Inferior parietal cortex (tissue), 1 donor: ENCODE data around the gene DNAH9.
"Not testable (repeated sequence)": the region's sequence is repeated elsewhere in the genome, so short reads cannot be mapped to it uniquely, and the experiment has no call there.

Experiments
- DNase-seq: peaks from one replicate; pipeline ENCODE4 v3.0.0-alpha.2; 2016; ENCODE audit errors: extremely low spot score

DNAH9 gene

DNA sequence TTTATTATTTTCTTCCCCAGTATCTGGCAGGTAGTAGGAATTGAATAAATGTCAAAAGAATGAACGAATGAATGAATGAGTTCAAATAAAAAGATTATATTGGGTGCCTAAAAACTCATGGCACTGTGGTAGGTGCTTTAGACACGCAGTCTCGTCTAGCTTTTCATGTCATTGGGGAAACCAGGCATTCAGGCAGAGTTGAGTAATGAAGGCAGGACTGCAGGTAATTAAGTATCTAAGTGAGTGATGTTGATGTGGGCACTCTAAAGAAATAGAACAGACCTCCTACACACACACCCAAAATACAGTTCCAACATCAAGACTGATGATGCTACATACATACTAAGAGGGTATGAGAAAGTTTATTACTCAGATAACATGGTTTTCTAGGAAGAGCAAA lies 302.4 kb downstream of the DNAH9 start:
- DNase-seq, result no peak

- no peak for DNase-seq
Measured at GRCh38 chr17:11901931-11902330, 303.7 kb downstream of the DNAH9 start.

- no peak for DNase-seq
Measured at GRCh38 chr17:11908711-11909146, 310.5 kb downstream of the DNAH9 start.

- DNase-seq, result no peak
Measured at GRCh38 chr17:11909348-11909747, 311.1 kb downstream of the DNAH9 start.

DNA sequence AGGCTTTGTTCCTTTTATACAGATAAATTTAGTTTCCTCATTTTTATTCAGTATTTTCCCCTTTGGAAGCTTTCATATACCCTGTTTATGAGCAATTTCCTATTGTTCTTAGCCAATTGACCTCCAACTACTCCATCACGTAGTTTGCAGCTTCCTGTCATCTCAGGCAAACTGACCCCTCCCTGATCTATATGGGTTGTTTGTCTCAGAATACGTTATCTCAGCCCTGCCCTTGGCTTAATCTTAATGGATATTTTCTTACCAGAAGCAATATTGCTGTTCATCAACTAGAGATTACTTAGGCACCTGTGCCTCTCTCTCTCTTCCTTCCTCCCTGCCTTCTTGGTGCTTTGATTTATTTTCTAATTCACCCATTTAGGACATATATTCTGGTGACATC lies 317.8 kb downstream of the DNAH9 start:
- no peak for DNase-seq

- no peak for DNase-seq
Measured at GRCh38 chr17:11917415-11917814, 319.1 kb downstream of the DNAH9 start.

- no peak for DNase-seq
Measured at GRCh38 chr17:11921296-11921695, 323.0 kb downstream of the DNAH9 start.

- no peak for DNase-seq
Measured at GRCh38 chr17:11922638-11923037, 324.4 kb downstream of the DNAH9 start.

DNA sequence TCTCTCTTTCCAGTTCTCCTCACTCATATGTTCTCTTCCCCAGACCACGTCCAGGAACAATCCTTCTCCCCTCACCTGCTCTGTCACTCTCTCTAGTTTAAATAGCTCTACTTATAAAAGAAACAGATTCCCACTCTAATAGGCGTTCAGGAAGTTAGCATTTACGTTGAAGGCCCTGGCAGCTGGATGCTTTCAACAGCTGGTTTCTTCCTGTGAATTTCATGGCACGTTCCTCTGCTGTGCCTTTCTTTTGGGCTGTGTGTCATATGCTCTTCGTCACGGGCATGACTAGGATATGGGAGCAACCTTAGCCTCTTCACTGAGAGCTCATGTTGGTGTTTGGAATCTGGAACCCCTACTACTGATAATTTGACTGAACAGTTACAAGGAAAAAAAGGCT lies 325.8 kb downstream of the DNAH9 start:
- DNase-seq, result no peak

DNA sequence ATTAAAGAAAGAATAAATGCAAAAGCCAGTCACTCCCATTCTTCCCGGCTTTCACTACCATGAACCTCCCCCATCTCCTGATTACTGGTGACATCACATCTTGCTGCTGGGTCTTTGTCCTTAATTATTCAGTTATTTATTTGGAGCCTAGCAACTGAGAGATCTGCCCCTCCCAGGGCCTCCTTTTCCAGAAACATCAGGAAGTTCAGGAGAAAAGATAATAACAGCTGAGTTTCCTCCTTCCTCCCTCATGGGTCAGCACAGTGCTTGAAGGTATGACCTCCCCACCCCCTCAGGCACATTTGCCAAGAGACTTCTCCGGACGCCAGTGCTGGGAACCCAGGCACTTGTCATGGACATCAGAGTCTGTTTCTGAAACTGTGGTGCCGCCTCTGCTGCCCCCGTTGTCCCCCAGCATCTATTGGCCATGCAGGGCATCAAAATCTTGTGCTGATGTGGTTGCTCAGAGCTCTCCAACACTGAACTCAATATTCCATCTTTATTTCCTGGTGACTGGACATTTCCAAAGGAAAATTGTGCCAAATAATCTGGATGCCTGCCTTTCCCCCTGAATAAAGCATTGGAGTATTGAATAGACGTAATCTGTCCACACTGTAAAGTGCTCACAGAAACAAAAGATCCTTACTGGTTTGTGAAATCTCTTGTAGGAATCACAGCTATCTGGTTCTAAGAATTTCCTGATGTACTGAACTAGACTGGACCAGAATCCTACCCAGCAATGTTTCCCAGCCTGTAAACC lies 327.2 kb downstream of the DNAH9 start:
- no peak for DNase-seq

DNA sequence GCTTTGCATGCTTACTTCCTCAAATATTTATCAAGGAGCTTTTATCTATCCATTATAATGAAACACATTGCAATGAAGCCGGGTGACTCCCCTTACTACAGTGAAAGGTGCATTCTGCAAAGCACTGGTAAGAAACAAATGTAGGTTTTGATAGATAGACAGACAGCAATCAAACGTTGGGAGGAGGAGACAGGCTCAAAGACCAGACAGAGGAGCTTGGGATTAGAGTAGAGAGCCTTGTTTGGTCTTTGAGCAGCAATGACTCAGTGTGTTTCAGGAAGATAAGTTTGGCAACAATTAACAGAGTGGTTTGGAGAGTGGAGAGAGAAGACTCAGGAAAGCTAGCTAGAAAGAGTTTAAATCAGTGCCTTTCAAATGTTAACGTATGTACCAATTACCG lies 330.2 kb downstream of the DNAH9 start:
- DNase-seq, result no peak

- DNase-seq, result no peak
Measured at GRCh38 chr17:11932337-11932898, 334.1 kb downstream of the DNAH9 start.

DNA sequence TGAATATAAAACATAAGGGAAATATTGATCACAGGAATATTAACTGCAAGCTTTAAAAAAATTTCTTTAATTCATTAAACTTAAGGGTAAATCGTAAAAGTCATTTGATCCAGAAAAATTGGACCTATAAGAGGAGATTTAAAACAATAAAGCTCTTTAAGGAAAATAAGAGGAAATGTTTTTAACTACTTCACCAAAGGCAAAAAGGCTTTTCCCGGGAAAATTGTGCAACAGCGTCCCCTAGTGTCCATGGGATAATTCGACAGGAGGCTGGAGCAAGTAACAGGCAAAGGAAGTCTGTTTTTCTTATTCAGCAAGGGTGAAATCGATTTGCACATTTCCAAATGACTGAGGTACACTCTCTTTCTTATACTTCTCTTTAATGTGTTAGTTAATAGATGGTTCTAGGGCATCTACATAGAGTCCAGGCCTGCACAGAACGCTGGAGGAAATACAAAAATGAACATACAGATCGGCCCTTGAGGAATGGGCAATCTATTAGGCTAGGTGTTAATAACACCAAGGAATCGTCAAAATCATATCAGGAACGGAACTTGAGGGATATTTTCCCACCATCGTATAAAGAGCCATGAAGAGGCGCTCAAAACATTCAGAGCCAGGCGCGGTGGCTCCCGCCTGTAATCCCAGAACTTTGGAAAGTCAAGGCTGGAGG lies 337.6 kb downstream of the DNAH9 start:
- peak; percentile 94 for DNase-seq

- DNase-seq, result no peak
Measured at GRCh38 chr17:11940904-11941303, 342.6 kb downstream of the DNAH9 start.

DNA sequence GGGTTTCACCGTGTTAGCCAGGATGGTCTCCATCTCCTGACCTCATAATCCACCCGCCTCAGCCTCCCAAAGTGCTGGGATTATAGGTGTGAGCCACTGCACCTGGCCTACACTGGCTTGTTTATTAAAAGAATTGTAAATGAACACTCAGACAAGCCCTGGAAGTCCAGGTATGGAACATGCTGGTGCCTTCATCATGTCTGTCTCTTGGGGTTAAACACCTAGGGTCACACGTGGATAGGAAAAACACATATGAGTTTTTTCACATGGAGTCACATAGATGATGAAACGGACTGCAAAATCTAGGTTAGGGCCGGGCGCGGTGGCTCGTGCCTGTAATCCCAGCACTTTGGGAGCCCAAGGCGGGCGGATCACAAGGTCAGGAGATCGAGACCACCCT lies 344.8 kb downstream of the DNAH9 start:
- DNase-seq, result not testable (repeated sequence)

GRCh38 chr17:11943759-11944347 lies 345.6 kb downstream of the DNAH9 start:
- DNase-seq, result no peak

- no peak for DNase-seq
Measured at GRCh38 chr17:11944587-11944986, 346.3 kb downstream of the DNAH9 start.

GRCh38 chr17:11948789-11949188 lies 350.5 kb downstream of the DNAH9 start:
- DNase-seq, result no peak

DNA sequence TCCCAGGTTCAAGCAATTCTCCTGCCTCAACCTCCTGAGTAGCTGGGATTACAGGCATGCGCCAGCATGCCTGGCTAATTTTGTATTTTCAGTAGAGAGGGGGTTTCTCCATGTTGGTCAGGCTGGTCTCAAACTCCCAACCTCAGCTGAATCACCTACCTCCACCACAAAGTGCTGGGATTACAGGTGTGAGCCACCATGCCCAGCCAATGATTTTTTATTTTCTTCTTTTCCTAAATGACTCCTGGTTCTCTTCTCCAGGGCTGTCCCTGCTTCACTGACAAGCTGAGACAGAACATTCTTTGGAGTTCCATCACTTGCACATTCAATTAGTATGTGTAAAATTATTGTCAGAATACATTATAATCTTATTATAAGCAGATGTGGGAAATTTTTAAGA lies 351.3 kb downstream of the DNAH9 start:
- not testable (repeated sequence) for DNase-seq

DNA sequence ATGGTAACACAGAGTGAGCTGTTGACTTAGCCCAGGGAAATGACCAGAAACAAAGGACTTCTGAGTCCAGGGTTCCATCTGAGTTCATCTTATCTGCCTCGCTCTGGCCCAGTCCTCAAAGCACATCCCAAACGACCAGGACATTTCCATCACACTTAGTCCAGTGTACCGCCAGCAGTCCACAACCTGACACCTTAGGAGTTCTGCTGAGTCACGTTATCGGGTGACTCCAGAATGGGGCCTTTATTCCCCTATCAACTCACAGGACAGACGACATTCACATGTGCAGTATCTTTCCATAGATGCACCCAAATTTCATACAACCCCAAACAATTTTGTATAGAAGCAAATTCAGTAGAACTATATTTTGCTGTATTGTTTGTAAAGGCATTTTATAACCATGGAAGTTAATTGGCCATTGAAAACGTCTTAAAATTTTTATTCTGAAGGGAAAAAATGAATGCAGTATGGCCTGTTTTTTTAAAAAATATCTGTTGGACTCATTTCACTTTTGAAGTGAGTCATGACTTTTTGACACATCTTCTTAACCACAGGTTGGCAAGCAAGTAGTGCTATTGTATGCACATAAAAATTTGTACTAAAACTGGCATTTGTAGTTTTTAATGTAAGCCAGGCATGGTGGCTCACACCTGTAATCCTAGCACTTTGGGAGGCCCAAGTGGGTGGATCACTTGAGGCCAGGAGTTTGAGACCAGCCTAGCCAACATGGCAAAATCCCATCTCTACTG lies 352.7 kb downstream of the DNAH9 start:
- DNase-seq, result no peak

- no peak for DNase-seq
Measured at GRCh38 chr17:11952610-11953009, 354.3 kb downstream of the DNAH9 start.

GRCh38 chr17:11953924-11954323 lies 355.7 kb downstream of the DNAH9 start:
- DNase-seq, result no peak
